ENCODE results near the gene DLK1. TPM values are rescaled to one million over a fixed set of nuclear protein-coding genes. Genes with fewer than 3 reads are reported as not detected.
A peak's percentile ranks its signal among the peaks of the same experiment; 100 is the strongest.

DLK1 gene
- polyA plus RNA-seq, 2 of the 4 experiments (the other 2 are of a cell fraction), result 0.06 TPM; not detected in 1

DNA sequence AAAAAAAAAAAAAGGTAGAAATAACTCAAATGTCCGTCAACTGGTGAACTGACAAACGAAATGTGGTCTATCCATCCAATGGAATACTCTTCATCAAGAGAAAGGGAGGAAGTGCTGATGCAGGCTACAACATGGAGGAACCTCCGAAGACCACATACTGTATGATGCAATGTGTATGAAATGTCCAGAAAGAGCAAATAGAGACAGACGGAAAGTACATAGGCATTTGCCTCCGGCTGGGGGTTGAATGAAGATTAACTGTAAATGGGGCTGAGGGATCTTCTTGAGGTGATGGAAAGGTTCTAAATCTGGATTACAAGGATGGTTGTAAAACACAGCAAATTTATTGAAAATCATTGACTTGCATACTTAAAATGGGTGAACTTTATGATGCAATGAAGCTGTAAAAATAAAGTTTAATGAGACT lies 35.4 kb downstream of the DLK1 start:
- DNase-seq (ENCODE audit: low read depth in 1 of 2, low spot score in 1 of 2), result peak in 1 of 2 experiments; percentile 60
- FAIRE-seq, result no peak
- Histone ChIP-seq H3K9me3 (peaks cover 5% of the 10 kb centered on the region; the same call in 2 of the 3 replicates), H3K27ac (peak overlapping the region; percentile 57 to 72), H3K4me2 (peak overlapping the region; percentile 41), H3K4me1 (peaks cover 17% of the 10 kb centered on the region), H3K4me3 (no peak overlapping the region)
- TF ChIP-seq, protein P1, sequence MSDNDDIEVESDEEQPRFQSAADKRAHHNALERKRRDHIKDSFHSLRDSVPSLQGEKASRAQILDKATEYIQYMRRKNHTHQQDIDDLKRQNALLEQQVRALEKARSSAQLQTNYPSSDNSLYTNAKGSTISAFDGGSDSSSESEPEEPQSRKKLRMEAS (IDR thresholded peaks at IDR 0.05), result no peak
- TF ChIP-seq EP300 (IDR thresholded peaks at IDR 0.05) (peak in 1 of 2 experiments; percentile 13; a peak in 1 of 5 replicates), CEBPB (IDR thresholded peaks at IDR 0.05) (peak; percentile 55 to 72)
- ChIA-PET CTCF (interaction anchor here (0.6 to 0.9 kb wide), 2 partner anchors 114 to 344 kb away, joined by 3 read pairs; no protein-coding TSS in a partner anchor), POLR2A (no interaction called here)
- 27% methylated on average over 5 of the region's 5 CpGs for WGBS (ENCODE audit: missing lambda C conversion rate)
- peak; percentile 73 to 77; a peak in 4 of 6 replicates for ATAC-seq

DNA sequence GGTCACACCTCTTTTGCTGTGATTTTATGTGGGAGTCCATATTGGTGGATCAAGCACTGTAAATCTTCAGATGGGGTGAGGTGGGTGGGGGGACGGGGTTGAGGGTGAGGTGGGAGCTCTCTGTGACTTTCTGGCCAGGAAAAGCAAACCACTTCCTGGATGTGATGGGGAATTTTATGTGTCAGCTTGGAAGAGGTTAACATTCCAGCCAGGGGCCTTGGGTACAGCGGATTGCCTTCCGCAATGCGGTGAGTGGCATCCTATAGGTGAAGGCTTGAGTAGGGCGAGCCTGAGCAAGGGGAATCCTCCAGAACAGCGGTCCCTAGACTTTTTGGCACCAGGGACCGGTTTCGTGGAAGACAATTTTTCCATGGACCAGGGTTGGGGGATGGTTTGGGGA lies 36.2 kb downstream of the DLK1 start:
- Histone ChIP-seq H3K4me2 (no peak overlapping the region; the same call in 2 of the 3 replicates), H3K9me3 (peaks cover 5% of the 10 kb centered on the region; the same call in 2 of the 3 replicates), H3K4me3 (no peak overlapping the region), H3K4me1 (peaks cover 17% of the 10 kb centered on the region), H3K27ac (peak overlapping the region; percentile 57 to 72; a peak in 5 of 6 replicates)
- FAIRE-seq (no peak), DNase-seq (ENCODE audit: low read depth in 1 of 2, low spot score in 1 of 2) (no peak), ATAC-seq (no peak)
- CTCF ChIA-PET, result no interaction called here
- POLR2A ChIA-PET, result no interaction called here
- WGBS (ENCODE audit: missing lambda C conversion rate), result 80% methylated on average over 8 of the region's 8 CpGs
- TF ChIP-seq CHD4 (IDR thresholded peaks at IDR 0.05; ENCODE audit: borderline replicate concordance) (no peak), ZC3H11A (IDR thresholded peaks at IDR 0.05) (no peak)
- TF ChIP-seq, protein P2, sequence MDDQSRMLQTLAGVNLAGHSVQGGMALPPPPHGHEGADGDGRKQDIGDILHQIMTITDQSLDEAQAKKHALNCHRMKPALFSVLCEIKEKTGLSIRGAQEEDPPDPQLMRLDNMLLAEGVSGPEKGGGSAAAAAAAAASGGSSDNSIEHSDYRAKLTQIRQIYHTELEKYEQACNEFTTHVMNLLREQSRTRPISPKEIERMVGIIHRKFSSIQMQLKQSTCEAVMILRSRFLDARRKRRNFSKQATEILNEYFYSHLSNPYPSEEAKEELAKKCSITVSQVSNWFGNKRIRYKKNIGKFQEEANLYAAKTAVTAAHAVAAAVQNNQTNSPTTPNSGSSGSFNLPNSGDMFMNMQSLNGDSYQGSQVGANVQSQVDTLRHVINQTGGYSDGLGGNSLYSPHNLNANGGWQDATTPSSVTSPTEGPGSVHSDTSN (IDR thresholded peaks at IDR 0.05), result no peak

DNA sequence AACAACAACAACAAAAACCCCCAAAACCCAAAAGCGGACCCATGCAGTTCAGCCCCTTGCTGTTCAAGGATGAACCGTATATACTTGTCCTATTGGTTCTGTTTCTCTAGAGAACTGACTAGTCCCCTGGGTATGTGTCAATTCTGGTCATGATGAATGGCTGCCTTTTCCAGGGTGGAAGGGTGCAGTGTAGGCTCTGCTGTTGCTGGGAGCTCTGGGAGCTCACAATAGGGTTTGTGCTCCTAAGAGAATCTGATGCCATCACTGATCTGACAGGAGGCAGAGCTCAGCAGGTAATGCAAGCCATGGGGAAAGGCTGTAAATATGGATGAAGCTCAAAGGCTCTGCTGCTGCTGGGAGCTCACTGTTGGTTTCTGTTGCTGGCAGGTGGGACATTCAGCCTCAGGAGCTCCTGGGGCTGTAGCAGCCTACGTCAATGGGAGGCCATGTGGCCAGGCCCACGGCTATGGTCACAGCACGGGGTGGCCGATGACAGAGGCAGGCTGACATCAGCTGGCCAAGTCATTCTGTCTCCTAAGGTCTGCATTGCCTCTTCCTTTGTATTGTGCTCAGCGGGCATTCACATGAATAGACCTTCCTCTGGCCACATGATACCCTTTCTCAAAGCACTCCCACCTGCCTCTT lies 37.9 kb downstream of the DLK1 start:
- H3K4me2 ChIP-seq, result no peak overlapping the region
- H3K4me1 ChIP-seq, result peaks cover 17% of the 10 kb centered on the region
- H3K4me3 ChIP-seq, result no peak overlapping the region
- peaks cover 5% of the 10 kb centered on the region; the same call in 2 of the 3 replicates for H3K9me3 ChIP-seq
- TF ChIP-seq RNF2 (IDR thresholded peaks at IDR 0.05; ENCODE audit: borderline replicate concordance, low read depth), result no peak
- no peak for TF ChIP-seq ZC3H11A (IDR thresholded peaks at IDR 0.05)
- TF ChIP-seq FOXS1 (CRISPR knock-in tag; IDR thresholded peaks at IDR 0.05), result no peak
- TF ChIP-seq PHF8 (IDR thresholded peaks at IDR 0.05; ENCODE audit: borderline replicate concordance, low read depth), result no peak
- no peak for TF ChIP-seq MYC (IDR thresholded peaks at IDR 0.05; ENCODE audit: borderline replicate concordance, low read length)
- TF ChIP-seq POLR2A (IDR thresholded peaks at IDR 0.05; ENCODE audit: low read length), result no peak
- TF ChIP-seq FOSL2 (IDR thresholded peaks at IDR 0.05), result no peak
- TF ChIP-seq FOSL2 (CRISPR knock-in tag; IDR thresholded peaks at IDR 0.05), result no peak
- TF ChIP-seq TP53 (CRISPR knock-in tag; IDR thresholded peaks at IDR 0.05), result no peak
- no peak for TF ChIP-seq RARB (CRISPR knock-in tag; IDR thresholded peaks at IDR 0.05)
- TF ChIP-seq EHMT2 (IDR thresholded peaks at IDR 0.05; ENCODE audit: low read depth), result no peak
- TF ChIP-seq CBX8 (IDR thresholded peaks at IDR 0.05), result no peak
- TF ChIP-seq TFCP2L1 (CRISPR knock-in tag; IDR thresholded peaks at IDR 0.05), result no peak
- no peak for TF ChIP-seq RCOR1 (IDR thresholded peaks at IDR 0.05; ENCODE audit: low read depth, low read length)
- no peak for TF ChIP-seq KDM5A (IDR thresholded peaks at IDR 0.05)
- no peak for TF ChIP-seq HDAC2 (IDR thresholded peaks at IDR 0.05)
- no peak for TF ChIP-seq HOXA7 (CRISPR knock-in tag; IDR thresholded peaks at IDR 0.05)
- no peak for TF ChIP-seq MAZ (IDR thresholded peaks at IDR 0.05; ENCODE audit: borderline replicate concordance, low read depth, low read length)
- TF ChIP-seq ESRRA (IDR thresholded peaks at IDR 0.05; ENCODE audit: borderline replicate concordance, low read length), result no peak
- no peak for TF ChIP-seq HEYL (CRISPR knock-in tag; IDR thresholded peaks at IDR 0.05)
- CTCF ChIA-PET, result interaction anchor here (0.8 to 0.9 kb wide), 2 partner anchors 9 to 16 kb away, joined by 3 to 4 read pairs; no protein-coding TSS in a partner anchor
- peak overlapping the region in 1 of 2 experiments; percentile 15; a peak in 1 of 6 replicates for H3K27ac ChIP-seq
- WGBS (ENCODE audit: missing lambda C conversion rate), result 65% methylated on average over 7 of the region's 7 CpGs
- no peak for DNase-seq (ENCODE audit: low read depth in 1 of 2, low spot score in 1 of 2)
- no peak for ATAC-seq
- no peak for FAIRE-seq
- POLR2A ChIA-PET, result no interaction called here

Data from A549 (cell line).